ENCODE data around the gene ABR.
"Not testable (repeated sequence)": the region's sequence is repeated elsewhere in the genome, so short reads cannot be mapped to it uniquely, and the experiment has no call there.

ABR gene

DNA sequence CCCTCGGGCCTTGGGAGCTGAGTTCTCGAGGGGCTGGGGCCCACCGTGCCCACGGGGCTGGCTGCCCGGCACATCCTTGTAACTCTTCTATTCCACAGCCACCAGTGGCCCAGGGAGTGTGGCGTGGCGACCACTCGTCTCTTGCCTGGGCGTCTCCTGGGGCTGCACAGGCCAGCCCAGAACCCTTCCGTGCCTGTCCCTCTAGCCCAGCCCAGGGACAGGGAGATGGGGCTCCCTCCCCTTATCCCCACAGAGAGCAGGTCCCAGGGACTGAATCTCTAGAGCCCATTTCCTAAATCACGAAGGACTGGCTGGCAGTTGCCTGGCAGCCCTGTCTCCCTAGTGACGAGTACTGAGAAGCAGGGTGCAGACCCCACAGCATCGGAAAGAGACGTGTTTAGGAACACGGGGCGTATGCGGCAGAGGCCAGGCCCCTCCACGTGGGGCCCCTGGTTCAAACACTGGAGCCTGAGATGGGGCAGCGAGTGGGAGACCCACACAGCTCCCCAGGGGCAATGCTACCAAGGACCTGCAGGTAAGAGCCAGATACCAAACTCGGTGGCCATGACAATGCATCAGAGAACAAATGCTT is 131.8 kb downstream of the ABR start:
- Histone ChIP-seq H3K36me3 (replicated peaks) (peaks cover 15% of the 10 kb centered on the region), H3K4me3 (ENCODE audit: low read depth, low read length) (no peak overlapping the region), H3K27ac (no peak overlapping the region), H3K27me3 (replicated peaks) (no peaks in the 10 kb centered on the region)
- TF ChIP-seq CTCF (IDR thresholded peaks at IDR 0.05; ENCODE audit: low read depth, low read length, missing control alignments) = no peak
- in situ Hi-C loops (cut with HindIII; ENCODE audit: low pct_ligation_motif_present, low sequenced_read_pairs) = no loop called here
- no peak for DNase-seq

DNA sequence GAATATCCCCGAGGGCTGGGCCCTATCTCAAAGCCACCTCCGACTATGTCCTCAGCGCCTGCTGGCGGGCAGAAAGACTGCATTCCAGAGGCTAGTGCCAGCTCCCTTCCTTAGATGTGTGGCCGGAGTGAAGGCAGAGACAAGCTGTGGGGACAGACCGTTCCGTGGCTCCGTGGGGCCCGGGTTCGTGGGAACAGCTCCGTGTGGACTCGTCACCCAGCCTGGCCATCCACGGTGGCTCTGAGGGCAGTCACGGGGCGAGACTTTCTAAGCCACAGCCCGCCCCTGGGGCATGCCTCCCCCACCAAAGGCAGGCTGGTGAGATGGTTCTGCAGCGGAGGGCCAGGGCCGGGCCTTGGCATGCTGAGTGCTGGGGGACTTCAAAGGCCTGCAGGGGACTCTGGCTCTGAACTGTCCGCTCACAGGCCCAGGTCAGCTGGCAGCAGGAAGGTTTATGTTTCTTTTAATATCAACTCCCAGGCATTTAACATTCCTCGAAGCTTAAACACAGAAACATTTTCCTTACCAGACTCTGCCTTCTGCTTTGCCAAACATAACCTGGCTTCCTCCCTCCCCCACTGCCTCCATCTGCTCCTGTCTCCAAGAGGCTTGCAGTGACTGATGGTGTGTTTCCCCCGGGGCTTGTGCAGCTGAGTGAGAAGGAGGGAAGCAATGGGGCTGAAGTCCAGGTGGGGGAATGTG is 132.5 kb downstream of the ABR start:
- DNase-seq = no peak
- no peak overlapping the region for H3K27ac ChIP-seq
- no peak overlapping the region for H3K4me3 ChIP-seq (ENCODE audit: low read depth, low read length)
- H3K27me3 ChIP-seq (replicated peaks) = no peaks in the 10 kb centered on the region
- in situ Hi-C loops (cut with HindIII; ENCODE audit: low pct_ligation_motif_present, low sequenced_read_pairs) = no loop called here
- peak; percentile 4 for TF ChIP-seq CTCF (IDR thresholded peaks at IDR 0.05; ENCODE audit: low read depth, low read length, missing control alignments)
- H3K36me3 ChIP-seq (replicated peaks) = peaks cover 18% of the 10 kb centered on the region

- Histone ChIP-seq H3K36me3 (replicated peaks) (peaks cover 24% of the 10 kb centered on the region), H3K4me3 (ENCODE audit: low read depth, low read length) (no peak overlapping the region), H3K27me3 (replicated peaks) (no peaks in the 10 kb centered on the region), H3K27ac (no peak overlapping the region)
- no peak for DNase-seq
- no peak for TF ChIP-seq CTCF (IDR thresholded peaks at IDR 0.05; ENCODE audit: low read depth, low read length, missing control alignments)
- in situ Hi-C loops (cut with HindIII; ENCODE audit: low pct_ligation_motif_present, low sequenced_read_pairs) = no loop called here
These were observed 134.3 kb downstream of the ABR start for GRCh38 chr17:1045456-1045855.

DNA sequence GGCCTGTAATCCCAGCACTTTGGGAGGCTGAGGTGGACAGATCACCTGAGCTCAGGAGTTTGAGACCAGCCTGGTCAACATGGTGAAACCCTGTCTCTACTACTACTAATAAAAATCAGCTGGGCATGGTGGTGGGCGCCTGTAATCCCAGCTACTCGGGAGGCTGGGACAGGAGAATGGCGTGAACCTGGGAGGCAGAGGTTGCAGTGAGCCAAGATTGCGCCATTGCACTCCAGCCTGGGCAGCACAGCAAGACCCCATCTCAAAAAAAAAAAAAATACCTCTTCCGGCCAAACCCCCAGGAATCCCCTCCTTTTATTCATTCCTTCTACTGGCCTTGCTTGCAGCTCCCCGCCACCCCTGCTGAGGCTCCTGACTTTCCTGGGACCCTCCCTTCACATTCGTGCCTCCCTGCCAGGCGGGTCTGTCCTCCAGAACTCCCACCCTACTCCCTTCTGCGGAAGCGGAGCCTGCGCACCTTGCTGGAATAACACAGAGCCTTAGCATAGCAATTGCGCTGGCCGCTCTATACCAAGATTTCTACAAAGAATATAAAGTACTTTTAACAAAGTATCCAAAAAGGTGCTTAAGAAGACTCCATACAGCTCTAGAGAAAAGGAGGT is 135.3 kb downstream of the ABR start:
- in situ Hi-C loops (cut with HindIII; ENCODE audit: low pct_ligation_motif_present, low sequenced_read_pairs); DNase-seq; H3K27me3 ChIP-seq (replicated peaks); H3K4me3 ChIP-seq (ENCODE audit: low read depth, low read length); H3K27ac ChIP-seq: not testable (repeated sequence)
- peaks cover 20% of the 10 kb centered on the region for H3K36me3 ChIP-seq (replicated peaks)

- Histone ChIP-seq H3K27ac (no peak overlapping the region), H3K36me3 (replicated peaks) (peaks cover 20% of the 10 kb centered on the region), H3K27me3 (replicated peaks) (no peaks in the 10 kb centered on the region), H3K4me3 (ENCODE audit: low read depth, low read length) (no peak overlapping the region)
- DNase-seq = peak; percentile 45
- in situ Hi-C loops (cut with HindIII; ENCODE audit: low pct_ligation_motif_present, low sequenced_read_pairs) = no loop called here
- TF ChIP-seq CTCF (IDR thresholded peaks at IDR 0.05; ENCODE audit: low read depth, low read length, missing control alignments) = no peak
These were observed 136.1 kb downstream of the ABR start for GRCh38 chr17:1043601-1044251.

DNA sequence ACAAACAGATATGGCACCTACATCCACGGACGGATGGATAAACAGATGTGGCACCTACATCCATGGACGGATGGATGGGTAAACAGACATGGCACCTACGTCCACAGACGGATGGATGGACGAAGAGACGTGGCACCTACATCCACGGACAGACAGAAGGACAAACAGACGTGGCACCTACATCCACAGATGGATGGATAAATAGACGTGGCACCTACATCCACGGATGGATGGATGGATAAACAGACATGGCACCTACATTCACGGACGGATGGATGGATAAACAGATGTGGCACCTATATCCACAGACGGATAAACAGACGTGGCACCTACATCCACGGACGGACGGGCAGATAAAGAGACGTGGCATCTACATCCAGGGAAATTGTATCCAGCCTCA is 137.3 kb downstream of the ABR start:
- in situ Hi-C loops (cut with HindIII; ENCODE audit: low pct_ligation_motif_present, low sequenced_read_pairs) = no loop called here
- DNase-seq = no peak
- H3K27me3 ChIP-seq (replicated peaks) = no peaks in the 10 kb centered on the region
- no peak for TF ChIP-seq CTCF (IDR thresholded peaks at IDR 0.05; ENCODE audit: low read depth, low read length, missing control alignments)
- H3K36me3 ChIP-seq (replicated peaks) = peaks cover 15% of the 10 kb centered on the region
- H3K27ac ChIP-seq = no peak overlapping the region
- H3K4me3 ChIP-seq (ENCODE audit: low read depth, low read length) = no peak overlapping the region

All from brain microvascular endothelial cell (primary cell).